GM10847 (cell line): ENCODE data around the gene SIPA1.

Source experiments
- POLR2A ChIP-seq: IDR thresholded peaks from 2 replicates; pipeline ENCODE4 v1.6.1; 2011; ENCODE audit not compliant: insufficient read length; ENCODE audit errors: extremely low read depth

Gene SIPA1

DNA sequence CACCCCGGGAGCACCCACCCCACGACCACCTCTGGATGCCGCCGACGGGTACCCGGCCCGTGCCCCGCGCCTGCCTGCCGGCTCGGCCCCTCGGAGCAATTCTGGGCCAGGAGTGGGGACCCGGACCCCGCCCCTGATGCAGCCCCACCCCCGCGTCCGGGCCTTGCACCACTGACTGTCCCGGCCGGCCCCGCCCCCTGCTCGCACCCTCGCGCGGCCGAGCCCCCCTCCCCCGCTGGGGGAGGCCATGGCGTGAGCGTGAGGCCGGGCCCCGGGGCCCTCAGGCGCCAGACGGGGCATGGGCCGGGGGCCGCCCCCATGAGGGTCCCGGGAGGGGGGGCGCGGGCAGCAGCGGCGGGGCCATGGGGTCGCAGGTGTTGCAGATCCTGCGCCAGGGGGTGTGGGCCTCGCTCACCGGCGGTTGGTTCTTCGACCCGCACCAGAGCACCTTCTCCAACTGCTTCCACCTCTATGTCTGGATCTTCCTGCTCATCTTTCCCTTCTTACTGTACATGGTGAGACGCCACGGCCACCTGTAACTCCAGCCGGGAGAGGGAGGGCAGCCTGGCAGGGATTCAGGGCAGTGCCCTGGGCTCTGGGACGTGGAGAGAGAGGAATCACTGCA is 21.8 kb upstream of the SIPA1 start:
- TF ChIP-seq POLR2A: no peak

DNA sequence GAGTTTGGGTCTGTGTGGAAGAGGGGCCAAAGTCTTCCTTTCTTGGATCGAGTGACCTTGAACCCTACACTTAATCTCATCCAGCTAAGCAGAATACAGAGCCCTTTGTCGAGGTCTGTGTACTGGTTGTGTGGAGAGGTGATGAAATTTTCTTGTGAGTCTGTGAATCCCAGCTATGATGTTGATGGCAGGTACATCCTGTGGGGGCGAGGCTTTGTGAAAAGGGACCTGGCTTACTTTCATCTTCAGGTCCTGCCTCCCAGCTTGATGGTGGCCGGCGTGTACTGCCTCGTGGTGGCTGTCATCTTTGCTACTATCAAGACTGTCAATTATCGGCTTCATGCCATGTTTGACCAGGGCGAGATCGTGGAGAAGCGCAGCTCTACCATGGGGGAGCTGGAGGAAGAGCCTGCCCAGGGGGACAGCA is 21.3 kb upstream of the SIPA1 start:
- no peak for TF ChIP-seq POLR2A

DNA sequence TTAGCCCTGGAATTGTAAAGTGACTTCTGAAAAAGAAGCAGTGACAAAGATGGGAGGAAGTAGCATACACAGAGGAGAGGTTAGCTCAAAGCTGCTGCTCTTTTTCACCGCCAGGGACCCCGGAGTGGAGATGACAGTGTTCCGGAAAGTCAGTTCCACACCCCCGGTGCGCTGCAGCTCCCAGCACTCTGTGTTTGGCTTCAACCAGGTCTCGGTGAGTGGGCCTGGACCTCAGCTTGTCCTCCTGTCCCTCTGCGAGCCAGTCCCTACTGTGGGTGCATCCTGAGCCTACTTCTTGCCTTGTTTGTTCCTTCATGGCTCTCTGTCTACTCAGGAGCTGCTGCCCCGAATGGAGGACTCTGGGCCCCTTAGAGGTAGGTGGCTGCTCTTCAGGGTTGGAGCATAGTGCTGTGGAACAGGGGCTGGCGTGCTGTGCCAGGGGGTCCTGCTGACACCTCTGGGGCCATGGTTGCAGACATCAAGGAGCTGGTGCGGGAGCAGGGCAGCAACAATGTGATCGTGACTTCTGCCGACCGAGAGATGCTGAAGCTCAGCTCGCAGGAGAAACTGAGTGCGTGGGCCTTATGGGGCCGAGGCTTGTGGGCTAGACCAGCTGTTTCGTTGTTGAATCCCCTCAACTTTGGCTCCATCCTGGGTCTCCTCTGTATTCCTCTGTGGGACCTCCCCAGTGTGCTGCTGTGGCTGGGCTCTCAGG is 20.6 kb upstream of the SIPA1 start:
- TF ChIP-seq POLR2A: no peak

DNA sequence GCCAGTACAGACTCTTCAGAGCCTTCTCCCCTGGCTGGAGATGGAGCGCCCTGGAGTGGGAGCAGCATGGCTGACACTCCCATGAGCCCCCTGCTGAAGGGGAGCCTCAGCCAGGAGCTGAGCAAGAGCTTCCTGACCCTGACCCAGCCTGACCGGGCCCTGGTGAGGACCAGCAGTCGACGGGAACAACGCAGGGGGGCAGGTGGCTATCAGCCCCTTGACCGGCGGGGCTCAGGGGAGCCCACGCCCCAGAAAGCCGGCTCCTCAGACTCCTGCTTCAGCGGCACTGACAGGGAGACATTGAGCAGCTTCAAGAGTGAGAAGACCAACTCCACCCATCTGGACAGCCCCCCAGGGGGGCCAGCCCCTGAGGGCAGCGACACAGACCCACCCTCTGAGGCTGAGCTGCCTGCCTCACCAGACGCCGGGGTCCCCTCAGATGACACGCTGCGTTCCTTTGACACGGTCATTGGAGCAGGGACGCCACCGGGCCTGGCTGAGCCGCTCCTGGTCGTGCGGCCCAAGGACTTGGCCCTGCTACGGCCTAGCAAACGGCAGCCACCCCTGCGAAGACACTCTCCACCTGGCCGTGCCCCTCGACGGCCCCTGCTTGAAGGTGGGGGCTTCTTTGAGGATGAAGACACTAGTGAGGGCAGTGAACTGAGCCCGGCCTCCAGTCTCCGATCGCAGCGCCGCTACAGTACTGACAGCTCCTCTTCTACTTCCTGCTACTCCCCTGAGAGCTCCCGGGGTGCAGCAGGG is 19.7 kb upstream of the SIPA1 start:
- TF ChIP-seq POLR2A: no peak

DNA sequence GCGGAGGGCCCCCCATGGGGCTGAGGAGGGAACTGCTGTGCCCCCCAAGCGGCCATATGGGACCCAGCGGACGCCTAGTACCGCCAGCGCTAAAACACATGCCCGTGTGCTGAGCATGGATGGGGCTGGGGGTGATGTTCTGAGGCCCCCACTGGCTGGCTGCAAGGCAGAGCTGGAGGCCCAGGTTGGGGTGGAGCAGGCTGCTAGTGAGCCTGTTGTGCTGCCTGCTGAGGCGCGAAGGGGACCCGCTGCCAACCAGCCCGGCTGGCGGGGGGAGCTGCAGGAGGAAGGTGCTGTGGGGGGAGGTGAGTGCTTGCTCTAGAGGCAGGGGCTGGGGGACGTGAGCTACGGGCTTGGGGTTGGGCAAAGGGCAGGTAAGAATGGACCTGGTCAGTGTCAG is 19.1 kb upstream of the SIPA1 start:
- TF ChIP-seq POLR2A: no peak

DNA sequence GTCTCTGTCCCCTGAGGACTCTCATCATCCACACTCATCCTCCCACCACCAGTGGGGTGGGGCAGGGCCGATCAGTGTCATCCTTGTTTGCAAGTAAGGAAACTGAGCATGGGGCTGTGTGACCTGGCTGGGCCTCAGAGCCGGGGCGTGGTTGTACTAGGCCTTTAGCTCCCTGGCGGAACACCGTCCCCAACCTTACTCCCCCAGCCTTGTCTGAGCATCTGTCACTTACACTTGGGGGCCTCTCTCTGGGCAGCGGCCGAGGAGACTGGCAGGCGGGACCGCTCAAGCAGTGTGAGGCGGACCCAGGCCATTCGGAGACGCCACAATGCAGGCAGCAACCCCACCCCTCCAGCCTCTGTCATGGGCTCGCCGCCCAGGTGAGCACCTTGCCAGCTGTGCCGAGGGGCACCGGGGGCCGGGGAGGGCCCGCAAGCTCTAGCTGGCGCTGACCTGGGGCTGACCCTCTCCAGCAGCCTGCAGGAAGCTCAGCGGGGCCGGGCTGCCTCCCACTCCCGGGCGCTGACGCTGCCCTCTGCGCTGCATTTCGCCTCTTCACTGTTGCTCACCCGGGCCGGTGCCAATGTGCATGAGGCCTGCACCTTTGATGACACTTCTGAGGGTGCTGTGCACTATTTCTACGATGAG is 18.5 kb upstream of the SIPA1 start:
- TF ChIP-seq POLR2A: no peak

DNA sequence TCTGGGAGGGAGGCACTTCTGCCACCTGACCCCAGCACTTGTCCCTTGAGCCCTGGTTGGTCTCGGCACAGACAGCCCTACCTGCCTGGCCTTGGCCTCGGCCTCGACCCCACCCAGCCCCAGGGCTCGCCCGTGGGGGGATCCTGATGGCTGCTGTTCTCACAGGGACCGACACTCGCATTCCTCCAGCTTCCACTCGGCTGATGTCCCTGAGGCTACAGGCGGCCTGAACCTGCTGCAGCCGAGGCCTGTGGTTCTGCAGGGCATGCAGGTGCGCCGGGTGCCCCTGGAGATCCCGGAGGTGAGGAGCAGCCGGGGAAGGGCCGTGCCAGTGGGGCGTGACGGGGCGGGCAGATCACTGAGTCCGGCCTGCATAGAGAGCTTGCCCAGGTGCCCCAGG is 17.2 kb upstream of the SIPA1 start:
- TF ChIP-seq POLR2A: no peak

DNA sequence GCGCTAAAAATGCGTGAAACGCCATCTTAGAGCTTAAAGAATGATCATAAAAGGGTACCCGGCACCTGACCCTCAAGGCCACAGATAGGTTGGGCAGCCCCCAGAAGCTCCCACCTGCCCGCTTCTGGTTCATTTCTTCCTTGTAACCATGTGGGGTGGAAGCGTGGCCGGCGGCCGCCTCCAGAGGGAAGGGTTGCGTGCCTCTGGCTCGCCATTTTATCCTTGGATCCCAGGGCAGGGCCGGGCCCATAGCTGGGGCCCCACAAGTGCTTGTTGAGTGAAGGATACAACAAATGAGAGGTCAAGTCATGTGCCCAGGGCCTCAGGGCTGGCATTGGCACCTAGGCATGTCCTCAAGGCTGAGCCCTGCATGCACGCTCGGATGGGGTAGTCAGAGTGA is 16.4 kb upstream of the SIPA1 start:
- TF ChIP-seq POLR2A: no peak

DNA sequence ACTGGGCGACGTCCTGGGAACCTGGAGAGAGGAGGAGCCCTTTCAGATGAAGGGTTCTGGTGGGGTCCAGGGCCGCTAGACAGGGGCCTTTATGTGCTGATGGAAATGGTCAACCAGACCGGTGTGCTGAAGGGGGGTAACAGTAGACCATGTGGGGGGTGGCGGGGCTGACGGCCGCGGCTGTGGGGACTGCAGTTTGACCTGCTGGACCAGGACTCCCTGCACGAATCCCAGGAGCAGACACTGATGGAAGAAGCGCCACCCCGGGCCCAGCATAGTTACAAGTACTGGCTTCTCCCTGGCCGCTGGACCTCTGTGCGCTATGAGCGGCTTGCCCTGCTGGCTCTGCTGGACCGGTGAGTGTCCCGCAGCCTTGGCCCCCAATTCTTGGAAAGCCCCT is 15.9 kb upstream of the SIPA1 start:
- no peak for TF ChIP-seq POLR2A

DNA sequence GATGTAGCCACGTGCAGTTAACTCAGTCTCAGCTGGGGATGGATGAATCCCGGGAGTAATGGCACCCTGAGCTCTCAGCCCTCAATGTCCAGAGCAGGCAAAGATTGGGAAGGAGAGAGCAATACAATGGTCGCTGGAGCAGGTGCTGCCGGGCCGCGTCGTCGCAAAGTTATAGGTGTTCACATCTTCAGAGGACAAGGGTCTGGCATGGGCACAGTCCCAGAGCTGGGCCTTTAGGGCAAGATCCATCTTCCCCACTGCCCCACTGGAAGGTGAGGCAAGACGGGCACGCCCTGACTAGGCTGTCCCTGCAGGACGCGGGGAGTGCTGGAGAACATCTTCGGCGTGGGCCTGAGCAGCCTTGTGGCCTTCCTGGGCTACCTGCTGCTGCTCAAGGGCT is 14.7 kb upstream of the SIPA1 start:
- TF ChIP-seq POLR2A: no peak

DNA sequence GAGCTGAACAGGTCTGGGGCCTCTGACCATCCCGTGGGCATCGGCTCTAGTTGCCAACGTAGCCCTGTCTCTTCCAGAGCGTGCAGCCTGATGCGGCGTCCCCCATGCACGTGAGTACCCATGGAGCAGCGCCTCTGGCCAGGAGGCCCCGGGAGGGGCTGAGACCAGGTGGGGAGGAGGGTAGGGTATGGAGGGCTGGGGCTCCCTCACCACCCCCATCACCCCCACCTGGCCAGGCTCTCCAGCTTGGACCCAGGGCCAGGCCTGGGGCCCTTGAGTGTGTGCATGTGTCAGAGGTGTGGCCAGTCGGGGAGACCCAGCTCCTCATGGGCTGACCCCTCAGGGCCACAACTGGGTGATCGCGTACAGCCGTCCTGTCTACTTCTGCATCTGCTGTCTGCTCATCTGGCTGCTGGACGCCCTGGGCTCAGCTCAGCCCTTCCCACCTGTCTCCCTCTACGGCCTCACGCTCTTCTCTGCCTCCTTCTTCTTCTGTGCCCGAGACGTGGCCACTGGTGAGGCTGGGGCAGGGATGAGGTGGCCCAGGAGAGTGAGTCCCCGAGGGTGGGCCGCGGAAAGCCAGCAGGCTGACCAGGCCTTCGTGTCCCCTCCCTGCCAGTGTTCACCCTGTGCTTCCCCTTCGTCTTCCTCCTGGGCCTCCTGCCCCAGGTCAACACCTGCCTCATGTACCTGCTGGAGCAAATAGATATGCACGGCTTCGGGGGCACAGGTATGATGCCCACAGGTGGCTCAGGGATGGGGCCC is 13.9 kb upstream of the SIPA1 start:
- no peak for TF ChIP-seq POLR2A

DNA sequence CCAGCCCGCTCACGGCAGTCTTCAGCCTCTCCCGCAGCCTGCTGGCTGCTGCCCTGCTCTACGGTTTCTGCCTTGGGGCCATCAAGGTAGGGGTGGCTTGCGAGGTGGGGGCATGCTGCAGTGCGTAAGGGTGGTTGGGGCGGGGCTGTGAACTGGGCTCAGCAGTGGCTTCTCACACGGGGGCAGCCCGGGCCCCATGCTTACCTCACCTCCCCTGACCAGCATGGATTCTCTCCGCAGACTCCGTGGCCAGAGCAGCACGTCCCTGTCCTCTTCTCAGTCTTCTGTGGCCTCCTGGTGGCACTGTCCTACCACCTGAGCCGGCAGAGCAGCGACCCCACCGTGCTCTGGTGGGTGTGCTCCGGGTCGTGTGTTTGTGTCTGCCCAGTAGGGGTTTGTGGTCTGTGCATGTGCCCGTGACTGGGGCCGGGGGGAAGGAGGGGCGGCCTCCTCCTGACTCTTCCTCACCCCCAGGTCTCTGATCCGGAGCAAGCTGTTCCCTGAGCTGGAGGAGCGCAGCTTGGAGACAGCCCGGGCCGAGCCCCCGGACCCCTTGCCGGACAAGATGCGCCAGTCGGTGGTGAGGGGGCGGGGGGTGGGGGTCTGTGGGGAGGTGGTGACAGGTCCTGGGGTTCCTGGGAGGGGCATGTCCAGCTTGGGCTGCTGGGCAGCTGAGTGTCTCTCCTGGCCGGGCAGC is 12.8 kb upstream of the SIPA1 start:
- no peak for TF ChIP-seq POLR2A

DNA sequence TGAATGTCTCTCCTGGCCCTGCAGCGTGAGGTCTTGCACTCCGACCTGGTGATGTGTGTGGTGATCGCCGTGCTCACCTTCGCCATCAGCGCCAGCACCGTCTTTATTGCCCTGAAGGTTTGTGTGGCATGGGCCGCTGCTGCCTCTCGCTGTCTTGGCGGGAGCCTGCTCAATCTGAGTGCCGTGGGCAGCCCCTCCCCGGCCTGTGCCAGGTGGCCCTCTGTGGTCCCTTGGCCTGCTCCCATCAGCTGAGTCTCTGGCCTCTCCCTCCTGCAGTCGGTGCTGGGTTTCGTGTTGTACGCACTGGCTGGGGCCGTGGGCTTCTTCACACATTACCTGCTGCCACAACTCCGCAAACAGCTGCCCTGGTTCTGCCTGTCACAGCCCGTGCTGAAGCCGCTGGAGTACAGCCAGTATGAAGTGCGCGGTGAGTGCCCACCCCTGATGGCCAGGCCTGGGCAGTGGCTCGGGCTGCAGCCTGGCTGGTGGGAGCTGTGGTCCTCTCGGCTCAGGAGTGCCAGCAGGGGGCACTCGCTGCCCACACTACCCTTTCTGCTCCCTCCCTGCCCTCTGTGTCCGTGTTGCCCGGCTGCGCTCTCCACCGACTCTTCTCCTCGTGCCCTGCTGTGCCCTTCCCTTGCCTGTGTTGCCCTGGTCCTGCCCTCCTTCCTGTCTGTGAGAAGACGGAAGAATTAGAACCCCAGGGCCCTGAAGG is 12.1 kb upstream of the SIPA1 start:
- TF ChIP-seq POLR2A: no peak

DNA sequence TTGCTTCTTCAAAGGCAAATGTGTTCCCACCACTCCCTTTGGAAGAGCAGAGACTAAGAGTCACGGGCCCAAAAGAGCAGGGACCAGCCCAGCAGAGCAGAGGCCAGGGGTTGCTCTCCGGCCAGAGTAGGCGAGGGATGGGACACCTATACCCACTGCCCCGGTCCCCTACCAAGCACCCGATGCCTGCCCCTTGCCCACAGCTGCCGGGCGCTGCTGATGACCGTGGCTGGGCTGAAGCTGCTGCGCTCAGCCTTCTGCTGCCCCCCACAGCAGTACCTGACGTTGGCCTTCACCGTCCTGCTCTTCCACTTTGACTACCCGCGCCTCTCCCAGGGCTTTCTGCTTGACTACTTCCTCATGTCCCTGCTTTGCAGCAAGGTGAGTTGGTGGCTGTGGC is 10.7 kb upstream of the SIPA1 start:
- no peak for TF ChIP-seq POLR2A
